IMR-90 (cell line): ENCODE measurements around the gene SRCAP. TPM values are rescaled to one million over a fixed set of nuclear protein-coding genes. Genes with fewer than 3 reads are reported as not detected.

Experiments
- ATAC-seq: fragments of 200-7000 bp; cut with Tn5 transposase; 2 replicates; pipeline ENCODE4 v1.9.1; 2020; ENCODE audit warnings: low read depth, mild to moderate bottlenecking, moderate library complexity
- BruUV-seq: library from RNA; stranded (reverse); fragments of 400-500 nt; replicated peaks from 2 replicates; lab custom pipeline; 2021; lab: Mats Ljungman, UMichigan
- CTCF ChIA-PET: fragments of 300-600 bp; formaldehyde crosslinking; extraction: SDS; loops from one replicate; lab custom pipeline; 2021; ENCODE audit warnings: antibody characterized with exemption; lab: Yijun Ruan, JAX
- POLR2A ChIA-PET: fragments of 300-600 bp; sonication (Branson Sonifier 250); formaldehyde crosslinking; loops from one replicate; lab custom pipeline; 2022; ENCODE audit warnings: antibody characterized with exemption; ENCODE audit not compliant: unreplicated experiment; lab: Charles Lee
- DNase-seq: peaks from one replicate; pipeline ENCODE4 v3.0.0; 2013
- H2AFZ ChIP-seq: replicated peaks from 2 replicates; pipeline ENCODE3; 2013; ENCODE audit warnings: low read length, mild to moderate bottlenecking; ENCODE audit not compliant: poor library complexity
- H2AK5ac ChIP-seq: 2 replicates; pipeline ENCODE4 v1.6.1; 2013; ENCODE audit warnings: low read depth, low read length, inconsistent platforms
- H2AK9ac ChIP-seq: replicated peaks from 2 replicates; pipeline ENCODE3; 2013; ENCODE audit warnings: mild to moderate bottlenecking, low read depth, low read length, moderate library complexity; ENCODE audit not compliant: poor library complexity
- H2BK120ac ChIP-seq: 2 replicates; pipeline ENCODE4 v1.6.1; 2013; ENCODE audit warnings: low read depth, low read length, inconsistent platforms
- H2BK15ac ChIP-seq: 3 replicates; pipeline ENCODE4 v1.6.1; 2013; ENCODE audit warnings: low read depth, low read length, inconsistent platforms
- H2BK20ac ChIP-seq: 2 replicates; pipeline ENCODE4 v1.6.1; 2013; ENCODE audit warnings: low read depth, mild to moderate bottlenecking, inconsistent platforms, low read length, moderate library complexity
- H2BK5ac ChIP-seq: 2 replicates; pipeline ENCODE4 v1.6.1; 2013; ENCODE audit warnings: mild to moderate bottlenecking, low read depth, low read length, inconsistent platforms; ENCODE audit not compliant: poor library complexity, severe bottlenecking
- H3K14ac ChIP-seq: replicated peaks from 2 replicates; pipeline ENCODE4 v1.6.1; 2013; ENCODE audit warnings: low read depth, low read length, inconsistent platforms
- H3K18ac ChIP-seq: 2 replicates; pipeline ENCODE4 v1.6.1; 2013; ENCODE audit warnings: low read depth, low read length, control low read depth
- H3K23ac ChIP-seq: 2 replicates; pipeline ENCODE4 v1.6.1; 2013; ENCODE audit warnings: low read depth, low read length, inconsistent platforms
- H3K27ac ChIP-seq: 2 replicates; pipeline ENCODE4 v1.5.1; 2013; ENCODE audit warnings: mild to moderate bottlenecking, control low read depth, low read length; ENCODE audit not compliant: insufficient read depth
- H3K27me3 ChIP-seq: 2 replicates; pipeline ENCODE4 v1.6.1; 2013; ENCODE audit warnings: low read length; ENCODE audit not compliant: control insufficient read depth, insufficient read depth
- H3K36me3 ChIP-seq: 2 replicates; pipeline ENCODE4 v1.6.1; 2013; ENCODE audit warnings: low read length, mixed read lengths; ENCODE audit not compliant: control insufficient read depth, insufficient read depth
- H3K4ac ChIP-seq: 2 replicates; pipeline ENCODE4 v1.6.1; 2013; ENCODE audit warnings: low read depth, low read length, inconsistent platforms
- H3K4me1 ChIP-seq: 2 replicates; pipeline ENCODE4 v1.6.1; 2013; ENCODE audit warnings: low read length, mixed read lengths; ENCODE audit not compliant: control insufficient read depth, insufficient read depth
- H3K4me2 ChIP-seq: 2 replicates; pipeline ENCODE4 v1.6.1; 2013; ENCODE audit warnings: low read depth, mild to moderate bottlenecking, control low read depth, low read length, moderate library complexity
- H3K4me3 ChIP-seq: 2 replicates; pipeline ENCODE4 v1.5.1; 2013; ENCODE audit warnings: low read depth, mild to moderate bottlenecking, control low read depth, low read length, moderate library complexity; ENCODE audit not compliant: insufficient read depth
- H3K56ac ChIP-seq: 2 replicates; pipeline ENCODE4 v1.6.1; 2013; ENCODE audit warnings: low read length, inconsistent platforms; ENCODE audit not compliant: insufficient read depth; ENCODE audit errors: extremely low read depth
- H3K79me1 ChIP-seq, 2 experiments: 2 replicates each; pipeline ENCODE4 v1.6.1; 2013; ENCODE audit warnings: low read length in 2 of 2, inconsistent platforms in 1 of 2, low read depth in 1 of 2
- H3K9ac ChIP-seq: 2 replicates; pipeline ENCODE4 v1.6.1; 2013; ENCODE audit warnings: low read depth, low read length, control low read depth
- H3K9me1 ChIP-seq: 2 replicates; pipeline ENCODE4 v1.6.1; 2013; ENCODE audit warnings: low read length, inconsistent platforms; ENCODE audit not compliant: insufficient read depth
- H3K9me3 ChIP-seq: 2 replicates; pipeline ENCODE4 v1.6.1; 2013; ENCODE audit warnings: low read length; ENCODE audit not compliant: control insufficient read depth, insufficient read depth
- H4K20me1 ChIP-seq: 2 replicates; pipeline ENCODE4 v1.6.1; 2013; ENCODE audit warnings: low read length, inconsistent platforms; ENCODE audit not compliant: insufficient read depth
- H4K5ac ChIP-seq: 2 replicates; pipeline ENCODE4 v1.6.1; 2013; ENCODE audit warnings: mild to moderate bottlenecking, low read depth, low read length, control low read depth
- H4K8ac ChIP-seq, 2 experiments: 2 replicates each; pipeline ENCODE4 v1.6.1; 2013; ENCODE audit warnings: low read depth in 2 of 2, low read length in 2 of 2, control low read depth in 1 of 2, inconsistent platforms in 1 of 2
- H4K91ac ChIP-seq: 2 replicates; pipeline ENCODE4 v1.6.1; 2013; ENCODE audit warnings: low read depth, low read length, inconsistent platforms; ENCODE audit not compliant: insufficient read depth
- CEBPB ChIP-seq: IDR thresholded peaks from 2 replicates; pipeline ENCODE4 v1.6.1; 2012; ENCODE audit warnings: low read depth, low read length, improper control_type of control experiment
- CHD1 ChIP-seq: IDR thresholded peaks from 2 replicates; pipeline ENCODE4 v1.6.1; 2012; ENCODE audit warnings: low read depth, low read length, improper control_type of control experiment
- FOS ChIP-seq: fragments of 150-350 bp; IDR thresholded peaks from 2 replicates; pipeline ENCODE4 v1.6.1; 2016; ENCODE audit warnings: low read depth, low read length
- MAZ ChIP-seq: IDR thresholded peaks from 2 replicates; pipeline ENCODE4 v1.6.1; 2012; ENCODE audit warnings: low read depth, mild to moderate bottlenecking, low read length, improper control_type of control experiment, moderate library complexity, borderline replicate concordance
- NFE2L2 ChIP-seq: fragments of 150-350 bp; IDR thresholded peaks from 2 replicates; pipeline ENCODE4 v1.6.1; 2016; ENCODE audit warnings: low read depth, mild to moderate bottlenecking, low read length
- RFX5 ChIP-seq: IDR thresholded peaks from 2 replicates; pipeline ENCODE4 v1.8.0; 2012; ENCODE audit warnings: low read depth, mild to moderate bottlenecking, low read length, moderate library complexity
- SMC3 ChIP-seq: fragments of 150-350 bp; IDR thresholded peaks from 2 replicates; pipeline ENCODE4 v1.6.1; 2016; ENCODE audit warnings: low read depth, mild to moderate bottlenecking, antibody characterized with exemption, low read length, moderate library complexity
- WGBS, 2 experiments: methylation state at CpG; one replicate each; pipeline versions ENCODE4 v1.1.5 to v1.1.7; 2013; ENCODE audit warnings: missing lambda C conversion rate in 2 of 2; ENCODE audit not compliant: insufficient read length in 1 of 2; ENCODE audit errors: extremely low coverage in 2 of 2; 5-methylcytosine and 5-hydroxymethylcytosine counted together
- dilution Hi-C: fragments of 300-500 bp; cut with HindIII; formaldehyde crosslinking; loops from one replicate; pipeline ENCODE4 v1.14.3; 2018; ENCODE audit warnings: low sequenced_read_pairs; ENCODE audit not compliant: unreplicated experiment
- in situ Hi-C: fragments of 300-500 bp; cut with MboI; formaldehyde crosslinking; loops from 3 replicates; pipeline ENCODE4 v1.14.3; 2019; ENCODE audit warnings: low sequenced_read_pairs, inconsistent platforms, mixed read lengths
- intact Hi-C: fragments of 100-400 bp; cut with micrococcal nuclease; formaldehyde crosslinking; loops from 2 replicates; pipeline ENCODE4 v1.10.0; 2022
- polyA plus RNA-seq, 3 experiments: library from polyadenylated mRNA; depleted of rRNA; stranded (reverse); fragments of >200 nt; gene quantifications; 2 replicates each; pipeline ENCODE4 v1.2.3, GENCODE V29; 2012; ENCODE audit warnings: low replicate concordance in 1 of 3
- total RNA-seq: library from RNA; depleted of rRNA; stranded (reverse); fragments of >200 nt; gene quantifications from 2 replicates; pipeline ENCODE4 v1.2.3, GENCODE V29; 2012
- TF ChIP-seq, protein P1 (sequence below): conservative IDR thresholded peaks from 2 replicates; pipeline ENCODE4 v1.5.1; 2012; ENCODE audit warnings: mild to moderate bottlenecking, low read depth, low read length, improper control_type of control experiment

SRCAP gene
- total and polyA plus RNA-seq, 2 of the 4 experiments (the other 2 are of a cell fraction): 4.5 to 8.2 TPM

GRCh38 chr16:30649725-30650368 lies 49.1 kb upstream of the SRCAP start:
- Histone ChIP-seq H3K9me3 (no peaks in the 10 kb centered on the region), H3K9ac (peak overlapping the region; percentile 17; the same call in 1 of the 2 replicates), H3K4me3 (peak overlapping the region; percentile 33), H2AK9ac (peak overlapping the region; percentile 77), H2BK20ac (peak overlapping the region; percentile 45; the same call in 1 of the 2 replicates), H4K5ac (peak overlapping the region; percentile 99), H3K27ac (peak overlapping the region; percentile 42), H2AFZ (peak overlapping the region; percentile 96), H3K9me1 (no peaks in the 10 kb centered on the region), H2BK120ac (peak overlapping the region; percentile 78), H3K23ac (peak overlapping the region; percentile 83), H3K4me2 (peak overlapping the region; percentile 58), H3K4me1 (peaks cover 6% of the 10 kb centered on the region; the same call in 1 of the 2 replicates), H4K20me1 (no peaks in the 10 kb centered on the region), H3K79me1 (peaks cover 11 to 25% of the 10 kb centered on the region in 2 experiments), H3K27me3 (no peaks in the 10 kb centered on the region), H3K18ac (peak overlapping the region; percentile 39), H2BK5ac (peak overlapping the region; percentile 48), H3K36me3 (peaks cover 15% of the 10 kb centered on the region), H3K14ac (peak overlapping the region; percentile 29), H2AK5ac (peak overlapping the region; percentile 24), H2BK15ac (peak overlapping the region; percentile 50; the same call in 1 of the 3 replicates), H3K56ac (peak overlapping the region; percentile 16; the same call in 1 of the 2 replicates), H4K91ac (peak overlapping the region; percentile 78), H3K4ac (peak overlapping the region; percentile 78), H4K8ac (peak overlapping the region; percentile 92 to 97)
- dilution Hi-C loops: no loop called here
- 26% methylated on average over 15 of the region's 22 CpGs; no CpG with 5 or more reads in 1 of the 2 experiments for WGBS, 2 experiments
- ChIA-PET CTCF (interaction anchor here (1.2 kb wide), 1 partner anchor 16 kb away, joined by 3 read pairs; no protein-coding TSS in a partner anchor), POLR2A (no interaction called here)
- BruUV-seq: no TSS peak
- DNase-seq: no peak
- ATAC-seq: no peak
- intact Hi-C loops: loop anchor here (2.0 kb wide), 1 partner anchor 123 kb away; the partner anchor contains the start of gene ZNF768
- TF ChIP-seq MAZ (no peak), SMC3 (no peak), RFX5 (no peak), NFE2L2 (no peak), CHD1 (no peak), CEBPB (no peak), FOS (no peak)
- TF ChIP-seq, protein P1, sequence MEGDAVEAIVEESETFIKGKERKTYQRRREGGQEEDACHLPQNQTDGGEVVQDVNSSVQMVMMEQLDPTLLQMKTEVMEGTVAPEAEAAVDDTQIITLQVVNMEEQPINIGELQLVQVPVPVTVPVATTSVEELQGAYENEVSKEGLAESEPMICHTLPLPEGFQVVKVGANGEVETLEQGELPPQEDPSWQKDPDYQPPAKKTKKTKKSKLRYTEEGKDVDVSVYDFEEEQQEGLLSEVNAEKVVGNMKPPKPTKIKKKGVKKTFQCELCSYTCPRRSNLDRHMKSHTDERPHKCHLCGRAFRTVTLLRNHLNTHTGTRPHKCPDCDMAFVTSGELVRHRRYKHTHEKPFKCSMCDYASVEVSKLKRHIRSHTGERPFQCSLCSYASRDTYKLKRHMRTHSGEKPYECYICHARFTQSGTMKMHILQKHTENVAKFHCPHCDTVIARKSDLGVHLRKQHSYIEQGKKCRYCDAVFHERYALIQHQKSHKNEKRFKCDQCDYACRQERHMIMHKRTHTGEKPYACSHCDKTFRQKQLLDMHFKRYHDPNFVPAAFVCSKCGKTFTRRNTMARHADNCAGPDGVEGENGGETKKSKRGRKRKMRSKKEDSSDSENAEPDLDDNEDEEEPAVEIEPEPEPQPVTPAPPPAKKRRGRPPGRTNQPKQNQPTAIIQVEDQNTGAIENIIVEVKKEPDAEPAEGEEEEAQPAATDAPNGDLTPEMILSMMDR: no peak
- in situ Hi-C loops: no loop called here
